ENCODE results near the gene MACF1. TPM values are rescaled to one million over a fixed set of nuclear protein-coding genes. Genes with fewer than 3 reads are reported as not detected.
A peak's percentile ranks its signal among the peaks of the same experiment; 100 is the strongest.

The MACF1 gene
- total RNA-seq, 5 donors from 2014 or later (not counting 1 experiment from before 2014, with no cell fraction given), result 232 to 596 (median 258) TPM

DNA sequence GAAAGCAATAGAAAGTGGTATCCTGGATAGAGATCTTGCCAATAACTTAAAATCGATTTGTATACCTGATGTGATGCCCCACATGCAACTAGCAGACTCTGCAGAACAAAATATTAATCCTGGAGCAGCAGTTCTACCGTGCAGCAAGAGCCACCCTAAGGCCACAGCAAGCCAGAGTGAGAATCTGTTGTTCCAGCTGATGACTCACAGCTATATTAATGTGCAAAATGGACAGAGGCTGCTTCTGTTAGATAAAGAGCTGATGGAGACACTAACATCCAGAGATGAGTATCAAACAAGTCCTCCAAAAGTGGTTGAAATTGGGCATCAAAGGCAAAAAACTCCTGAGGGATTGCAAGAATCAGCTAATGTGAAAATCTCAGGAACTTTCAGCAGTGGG lies 127.8 kb downstream of the MACF1 start:
- peaks cover 0 to 90% of the 10 kb centered on the region in 2 donors for H3K36me3 ChIP-seq (ENCODE audit: control insufficient read depth in 2 of 2, extremely low read depth in 1 of 2, insufficient read depth in 1 of 2, low read length in 1 of 2)
- Mint-ChIP-seq H3K9me3 (no peaks in the 10 kb centered on the region), H3K36me3 (peaks cover 73% of the 10 kb centered on the region), H3K4me3 (no peak overlapping the region), H3K4me1 (peaks cover 17 to 48% (median 22%) of the 10 kb centered on the region in 3 donors), H3K27me3 (no peaks in the 10 kb centered on the region), H3K27ac (peak overlapping the region; percentile 7 to 68)
- H3K9me3 ChIP-seq, result no peaks in the 10 kb centered on the region
- ATAC-seq (replicated peaks in 1 of 4) (no peak), DNase-seq (no peak)
- H3K27me3 ChIP-seq (replicated peaks in 1 of 2; ENCODE audit: control insufficient read depth in 2 of 2, extremely low read depth in 1 of 2, insufficient read depth in 2 of 2, low read length in 1 of 2), result no peaks in the 10 kb centered on the region
- no peak overlapping the region for H3K4me3 ChIP-seq (ENCODE audit: control insufficient read depth in 1 of 2, extremely low read depth in 1 of 2, low read length in 1 of 2)
- no peak overlapping the region for H3K27ac ChIP-seq (ENCODE audit: low read length)
- peaks cover 2 to 22% of the 10 kb centered on the region in 2 experiments for H3K4me1 ChIP-seq (ENCODE audit: control insufficient read depth in 1 of 2, extremely low read depth in 1 of 2, insufficient read depth in 2 of 2, low read length in 2 of 2)
- ChIA-PET POLR2A (no interaction called here), CTCF (no interaction called here)
- WGBS (ENCODE audit: insufficient coverage), result 80% methylated on average over 1 of the region's 2 CpGs

DNA sequence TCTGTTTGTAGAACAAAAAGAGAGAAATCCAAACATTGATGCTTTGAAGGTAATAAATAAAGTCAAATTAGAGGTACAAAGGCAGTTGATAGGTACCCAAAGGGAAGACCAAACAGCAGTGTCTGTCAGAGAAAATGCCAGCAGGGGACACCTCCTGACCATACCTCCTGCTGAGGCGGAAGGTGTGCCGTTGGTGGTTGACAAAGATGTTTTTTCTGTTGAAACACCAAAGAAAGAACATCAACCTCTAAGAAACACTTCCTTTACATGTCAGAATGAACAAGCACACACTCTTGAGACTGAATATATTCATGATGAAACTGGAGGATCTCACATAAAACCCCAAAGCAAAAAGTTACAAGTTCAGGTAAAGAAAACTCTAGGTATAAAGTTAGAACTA lies 128.3 kb downstream of the MACF1 start:
- no CpG with 5 or more reads among the region's 2 CpGs for WGBS (ENCODE audit: insufficient coverage)
- POLR2A ChIA-PET, result no interaction called here
- Histone ChIP-seq H3K9me3 (no peaks in the 10 kb centered on the region), H3K27me3 (replicated peaks in 1 of 2; ENCODE audit: control insufficient read depth in 2 of 2, extremely low read depth in 1 of 2, insufficient read depth in 2 of 2, low read length in 1 of 2) (no peaks in the 10 kb centered on the region), H3K4me3 (ENCODE audit: control insufficient read depth in 1 of 2, extremely low read depth in 1 of 2, low read length in 1 of 2) (no peak overlapping the region), H3K27ac (ENCODE audit: low read length) (no peak overlapping the region), H3K4me1 (ENCODE audit: control insufficient read depth in 1 of 2, extremely low read depth in 1 of 2, insufficient read depth in 2 of 2, low read length in 2 of 2) (peaks cover 0 to 19% of the 10 kb centered on the region in 2 experiments), H3K36me3 (ENCODE audit: control insufficient read depth in 2 of 2, extremely low read depth in 1 of 2, insufficient read depth in 1 of 2, low read length in 1 of 2) (peaks cover 0 to 87% of the 10 kb centered on the region in 2 donors)
- peaks cover 72% of the 10 kb centered on the region for H3K36me3 Mint-ChIP-seq
- no peaks in the 10 kb centered on the region for H3K27me3 Mint-ChIP-seq
- CTCF ChIA-PET, result no interaction called here
- DNase-seq (peak in 1 of 35 experiments; percentile 25), ATAC-seq (replicated peaks in 1 of 4) (no peak)
- H3K4me3 Mint-ChIP-seq, result no peak overlapping the region
- H3K9me3 Mint-ChIP-seq, result no peaks in the 10 kb centered on the region
- peak overlapping the region; percentile 62 to 68 for H3K27ac Mint-ChIP-seq
- peaks cover 14 to 43% (median 17%) of the 10 kb centered on the region in 3 donors for H3K4me1 Mint-ChIP-seq

DNA sequence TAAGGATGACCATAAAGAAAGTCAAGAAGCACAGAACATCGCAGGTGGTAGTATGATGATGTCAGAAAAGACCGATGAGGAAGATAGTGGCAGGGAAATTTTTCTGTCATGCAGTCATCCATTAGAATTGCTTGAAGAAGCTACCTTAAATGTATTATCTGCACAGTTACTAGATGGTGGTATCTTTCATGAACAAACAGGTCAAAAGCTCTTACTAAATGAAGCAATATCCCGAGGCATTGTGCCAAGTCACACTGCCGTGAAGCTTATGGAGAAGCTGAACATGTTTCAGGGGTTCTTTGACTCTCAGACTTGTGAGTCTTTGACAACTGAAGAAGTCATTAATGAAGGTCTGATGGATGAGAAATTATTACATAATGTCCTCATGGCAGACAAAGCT lies 128.8 kb downstream of the MACF1 start:
- Mint-ChIP-seq H3K4me1 (peaks cover 10 to 38% (median 14%) of the 10 kb centered on the region in 3 donors), H3K27me3 (no peaks in the 10 kb centered on the region), H3K4me3 (no peak overlapping the region), H3K27ac (peak overlapping the region; percentile 62 to 68), H3K9me3 (no peaks in the 10 kb centered on the region), H3K36me3 (peaks cover 72% of the 10 kb centered on the region)
- Histone ChIP-seq H3K36me3 (ENCODE audit: control insufficient read depth in 2 of 2, extremely low read depth in 1 of 2, insufficient read depth in 1 of 2, low read length in 1 of 2) (peaks cover 0 to 87% of the 10 kb centered on the region in 2 donors), H3K27ac (ENCODE audit: low read length) (no peak overlapping the region), H3K9me3 (no peaks in the 10 kb centered on the region), H3K4me1 (ENCODE audit: control insufficient read depth in 1 of 2, extremely low read depth in 1 of 2, insufficient read depth in 2 of 2, low read length in 2 of 2) (peaks cover 0 to 18% of the 10 kb centered on the region in 2 experiments), H3K27me3 (replicated peaks in 1 of 2; ENCODE audit: control insufficient read depth in 2 of 2, extremely low read depth in 1 of 2, insufficient read depth in 2 of 2, low read length in 1 of 2) (no peaks in the 10 kb centered on the region), H3K4me3 (ENCODE audit: control insufficient read depth in 1 of 2, extremely low read depth in 1 of 2, low read length in 1 of 2) (no peak overlapping the region)
- DNase-seq (no peak), ATAC-seq (replicated peaks in 1 of 4) (no peak)
- ChIA-PET POLR2A (interaction anchor here (0.6 to 0.7 kb wide), 2 partner anchors 228 to 448 kb away, joined by 3 read pairs; no protein-coding TSS in a partner anchor), CTCF (no interaction called here)
- WGBS (ENCODE audit: insufficient coverage), result 73% methylated on average over 2 of the region's 4 CpGs

DNA sequence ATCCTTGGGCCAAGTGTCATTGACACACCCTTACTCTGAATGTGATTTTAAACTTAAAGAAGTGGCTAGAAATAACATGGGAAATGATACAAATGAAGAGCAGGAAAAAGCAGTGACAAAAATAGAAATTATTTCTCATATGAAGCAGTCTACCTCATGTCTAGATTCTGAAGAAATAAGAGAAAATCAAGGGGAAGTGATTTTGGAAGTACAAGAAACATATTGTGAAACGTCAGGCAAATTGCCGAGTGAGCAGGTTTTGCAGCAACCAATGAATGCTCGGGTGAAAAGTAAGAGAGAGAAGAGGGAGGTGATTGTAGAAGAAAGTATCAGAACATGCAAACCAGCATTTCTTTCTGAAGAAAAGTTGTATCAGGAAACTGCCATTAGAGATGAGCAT lies 130.7 kb downstream of the MACF1 start:
- ChIA-PET CTCF (no interaction called here), POLR2A (no interaction called here)
- no peak for ATAC-seq (replicated peaks in 1 of 4)
- Mint-ChIP-seq H3K9me3 (no peaks in the 10 kb centered on the region), H3K36me3 (peaks cover 76% of the 10 kb centered on the region), H3K4me3 (no peak overlapping the region), H3K4me1 (peaks cover 0 to 29% (median 6%) of the 10 kb centered on the region in 3 donors), H3K27me3 (no peaks in the 10 kb centered on the region), H3K27ac (peak overlapping the region; percentile 41 to 78)
- H3K9me3 ChIP-seq, result no peaks in the 10 kb centered on the region
- H3K27me3 ChIP-seq (replicated peaks in 1 of 2; ENCODE audit: control insufficient read depth in 2 of 2, extremely low read depth in 1 of 2, insufficient read depth in 2 of 2, low read length in 1 of 2), result no peaks in the 10 kb centered on the region
- H3K27ac ChIP-seq (ENCODE audit: low read length), result no peak overlapping the region
- no CpG with 5 or more reads among the region's 3 CpGs for WGBS (ENCODE audit: insufficient coverage)
- no peak for DNase-seq
- no peak overlapping the region for H3K4me3 ChIP-seq (ENCODE audit: control insufficient read depth in 1 of 2, extremely low read depth in 1 of 2, low read length in 1 of 2)
- peaks cover 3 to 93% of the 10 kb centered on the region in 2 donors for H3K36me3 ChIP-seq (ENCODE audit: control insufficient read depth in 2 of 2, extremely low read depth in 1 of 2, insufficient read depth in 1 of 2, low read length in 1 of 2)
- peaks cover 0 to 18% of the 10 kb centered on the region in 2 experiments for H3K4me1 ChIP-seq (ENCODE audit: control insufficient read depth in 1 of 2, extremely low read depth in 1 of 2, insufficient read depth in 2 of 2, low read length in 2 of 2)

DNA sequence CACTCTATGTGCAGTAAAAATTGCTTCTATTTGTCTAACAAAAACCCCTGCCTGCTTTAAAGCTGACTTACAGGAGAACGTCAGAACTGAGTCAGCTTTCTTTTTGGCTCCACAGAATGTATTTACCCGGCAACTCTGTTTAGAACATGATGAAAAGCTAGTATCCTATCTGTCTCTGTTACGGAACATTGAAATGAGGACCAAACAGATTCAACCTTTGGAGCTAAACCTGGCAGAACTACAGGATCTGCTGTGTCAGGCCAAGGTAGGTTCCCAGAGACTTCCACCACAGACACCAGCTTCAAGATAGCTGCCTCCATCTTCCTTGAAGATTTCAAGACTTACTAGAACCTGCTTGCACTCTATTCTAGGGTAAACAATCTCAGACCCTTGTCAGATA lies 132.6 kb downstream of the MACF1 start:
- Histone ChIP-seq H3K36me3 (ENCODE audit: control insufficient read depth in 2 of 2, extremely low read depth in 1 of 2, insufficient read depth in 1 of 2, low read length in 1 of 2) (peaks cover 3 to 95% of the 10 kb centered on the region in 2 donors), H3K4me3 (ENCODE audit: control insufficient read depth in 1 of 2, extremely low read depth in 1 of 2, low read length in 1 of 2) (no peak overlapping the region), H3K4me1 (ENCODE audit: control insufficient read depth in 1 of 2, extremely low read depth in 1 of 2, insufficient read depth in 2 of 2, low read length in 2 of 2) (peaks cover 0 to 7% of the 10 kb centered on the region in 2 experiments), H3K27ac (ENCODE audit: low read length) (no peak overlapping the region), H3K27me3 (replicated peaks in 1 of 2; ENCODE audit: control insufficient read depth in 2 of 2, extremely low read depth in 1 of 2, insufficient read depth in 2 of 2, low read length in 1 of 2) (no peaks in the 10 kb centered on the region), H3K9me3 (no peaks in the 10 kb centered on the region)
- Mint-ChIP-seq H3K36me3 (peaks cover 73% of the 10 kb centered on the region), H3K9me3 (no peaks in the 10 kb centered on the region), H3K27ac (peak overlapping the region; percentile 44 to 52), H3K27me3 (no peaks in the 10 kb centered on the region), H3K4me3 (no peak overlapping the region), H3K4me1 (peaks cover 0 to 24% (median 5%) of the 10 kb centered on the region in 3 donors)
- WGBS (ENCODE audit: insufficient coverage), result 89% methylated on average over 2 of the region's 3 CpGs
- no peak for ATAC-seq (replicated peaks in 1 of 4)
- ChIA-PET CTCF (no interaction called here), POLR2A (interaction anchor here in 1 of 2 donors (0.7 kb wide), 1 partner anchor 19 kb away, joined by 5 read pairs; no protein-coding TSS in a partner anchor)
- no peak for DNase-seq

DNA sequence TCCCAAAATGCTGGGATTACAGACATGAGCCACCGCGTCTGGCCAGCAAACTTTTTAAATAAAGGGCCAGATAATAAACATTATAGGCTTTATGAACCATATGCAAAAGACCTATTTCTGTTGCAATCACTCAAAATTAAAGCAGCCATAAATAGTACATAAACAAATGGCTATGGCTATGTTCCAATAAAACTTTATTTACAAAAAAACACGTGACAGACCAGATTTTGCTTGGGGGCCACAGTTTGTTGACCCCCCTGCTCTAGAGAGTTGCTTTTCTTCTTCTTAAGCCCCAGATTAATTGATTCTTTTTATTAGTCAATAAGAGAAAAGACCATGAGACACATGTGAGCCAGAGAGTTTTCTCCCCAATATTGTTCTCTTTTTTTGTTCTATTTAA lies 138.3 kb downstream of the MACF1 start:
- no peaks in the 10 kb centered on the region for H3K27me3 ChIP-seq (replicated peaks in 1 of 2; ENCODE audit: control insufficient read depth in 2 of 2, extremely low read depth in 1 of 2, insufficient read depth in 2 of 2, low read length in 1 of 2)
- Mint-ChIP-seq H3K4me3 (no peak overlapping the region), H3K27ac (no peak overlapping the region), H3K27me3 (no peaks in the 10 kb centered on the region), H3K9me3 (no peaks in the 10 kb centered on the region), H3K36me3 (peaks cover 60% of the 10 kb centered on the region), H3K4me1 (no peaks in the 10 kb centered on the region)
- H3K27ac ChIP-seq (ENCODE audit: low read length), result no peak overlapping the region
- peaks cover 3 to 89% of the 10 kb centered on the region in 2 donors for H3K36me3 ChIP-seq (ENCODE audit: control insufficient read depth in 2 of 2, extremely low read depth in 1 of 2, insufficient read depth in 1 of 2, low read length in 1 of 2)
- no peak overlapping the region for H3K4me3 ChIP-seq (ENCODE audit: control insufficient read depth in 1 of 2, extremely low read depth in 1 of 2, low read length in 1 of 2)
- H3K4me1 ChIP-seq (ENCODE audit: control insufficient read depth in 1 of 2, extremely low read depth in 1 of 2, insufficient read depth in 2 of 2, low read length in 2 of 2), result no peaks in the 10 kb centered on the region
- POLR2A ChIA-PET, result no interaction called here
- DNase-seq, result no peak
- no CpG with 5 or more reads among the region's 3 CpGs for WGBS (ENCODE audit: insufficient coverage)
- ATAC-seq (replicated peaks in 1 of 4), result no peak
- CTCF ChIA-PET, result interaction anchor here in 1 of 2 donors (0.7 kb wide), 1 partner anchor 258 kb away, joined by 5 read pairs; no protein-coding TSS in a partner anchor
- no peaks in the 10 kb centered on the region for H3K9me3 ChIP-seq
